Uterus (tissue), 4 donors: ENCODE measurements around the gene ASH1L. TPM values are rescaled to one million over a fixed set of nuclear protein-coding genes. Genes with fewer than 3 reads are reported as not detected.
A peak's percentile ranks its signal among the peaks of the same experiment; 100 is the strongest.

Experiments used
- DNase-seq, 2 donors: peaks; one replicate each; pipeline ENCODE4 v3.0.0-alpha.2; 2019 to 2020
- H3K27ac ChIP-seq, 2 donors: fragments of 200-600 bp; sonication (generic); 1 replicate in 1 of 2; 2 replicates in 1 of 2; pipeline ENCODE4 v1.5.1; 2016 to 2018
- H3K27me3 ChIP-seq, 2 donors: fragments of 200-600 bp; sonication (generic); one replicate each; pipeline ENCODE4 v1.5.1; 2018 to 2019; ENCODE audit warnings: control low read depth in 1 of 2
- H3K36me3 ChIP-seq, 2 donors: fragments of 200-600 bp; sonication (generic); one replicate each; pipeline ENCODE4 v1.5.1; 2019; ENCODE audit warnings: control low read depth in 1 of 2
- H3K4me1 ChIP-seq, 2 donors: fragments of 200-600 bp; sonication (generic); one replicate each; pipeline ENCODE4 v1.5.1; 2018 to 2019; ENCODE audit warnings: control low read depth in 1 of 2
- H3K4me3 ChIP-seq, 2 donors: fragments of 200-600 bp; sonication (generic); 1 replicate in 1 of 2; 2 replicates in 1 of 2; pipeline ENCODE4 v1.5.1; 2018 to 2019; ENCODE audit warnings: mild to moderate bottlenecking in 1 of 2
- H3K9me3 ChIP-seq, 2 donors: fragments of 200-600 bp; sonication (generic); one replicate each; pipeline ENCODE4 v1.5.1; 2019; ENCODE audit warnings: control low read depth in 1 of 2
- POLR2A ChIP-seq, 2 donors: fragments of 450-650 bp; IDR thresholded peaks; one replicate each; pipeline ENCODE4 v1.6.1; 2016; ENCODE audit warnings: antibody characterized with exemption in 2 of 2, mild to moderate bottlenecking in 1 of 2, moderate library complexity in 1 of 2
- intact Hi-C: fragments of 100-400 bp; cut with DNase I; formaldehyde crosslinking; loops from one replicate; pipeline ENCODE4 v1.15.1; 2023; ENCODE audit warnings: low total_unique reads
- total RNA-seq, 4 donors: library from RNA; depleted of rRNA in 3 of 4; stranded (reverse); fragments of >200 nt in 3 of 4; gene quantifications; one replicate each; pipeline versions ENCODE4 v1.1.0 to v1.2.4, GENCODE V29; 2014 to 2023
- TF ChIP-seq, protein P1 (sequence below), 4 experiments: fragments of 200-600 bp in 2 of 4; fragments of 450-650 bp in 2 of 4; sonication (generic) in 2 of 4; IDR thresholded peaks; one replicate each; pipeline ENCODE4 v1.5.1; 2016 to 2019; ENCODE audit warnings: antibody characterized with exemption in 4 of 4, mild to moderate bottlenecking in 2 of 4, moderate library complexity in 1 of 4
- donor health status: DM: yes; HTN: yes; CAD: no.

The ASH1L gene
- total RNA-seq, 4 donors from 2014 or later, result 48.9 to 159 (median 99.8) TPM

DNA sequence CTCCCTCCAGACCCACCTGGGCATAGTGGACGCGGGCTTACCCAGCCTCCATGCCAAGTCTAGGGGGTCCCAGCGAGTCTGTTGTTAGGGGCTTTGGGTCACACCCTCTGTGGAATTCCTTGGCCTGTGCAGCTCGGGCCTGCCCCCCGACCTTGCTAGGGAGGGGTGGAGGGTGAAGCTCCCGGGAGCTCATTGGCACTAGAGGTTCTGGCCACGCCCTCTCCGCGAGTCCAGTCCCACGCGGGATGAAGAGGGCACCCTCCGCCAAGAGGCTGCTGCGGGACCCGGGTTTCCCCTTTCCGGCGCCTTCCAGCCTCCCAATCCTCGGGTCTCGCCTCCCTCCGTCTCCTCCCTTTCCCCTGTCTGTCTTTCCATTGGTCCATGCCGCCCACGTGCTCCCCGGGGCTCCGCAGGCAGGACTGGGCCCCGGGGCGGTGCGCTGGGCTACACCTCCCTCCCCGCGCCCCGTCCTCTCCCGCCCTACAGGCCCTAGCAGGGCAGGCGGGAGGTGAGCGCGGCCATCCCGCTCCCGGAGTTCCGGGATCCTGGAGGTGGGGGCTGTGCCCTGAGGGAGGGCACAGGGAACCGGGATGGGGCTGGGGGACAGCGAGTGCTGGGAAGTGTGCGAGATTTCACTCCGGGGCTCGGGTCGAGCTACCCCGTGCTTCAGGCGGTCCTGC, 238.4 kb downstream of the ASH1L start:
- peak overlapping the region; percentile 97 to 99 for H3K27ac ChIP-seq
- no peaks in the 10 kb centered on the region for H3K9me3 ChIP-seq
- H3K36me3 ChIP-seq, result no peaks in the 10 kb centered on the region
- DNase-seq, result peak; percentile 94 to 96
- intact Hi-C loops, result loop anchor here (5.0 kb wide), 1 partner anchor 47 kb away; the partner anchor contains the start of gene HCN3
- no peaks in the 10 kb centered on the region for H3K27me3 ChIP-seq
- peaks cover 8 to 17% of the 10 kb centered on the region in 2 donors for H3K4me1 ChIP-seq
- H3K4me3 ChIP-seq, result peak overlapping the region; percentile 72 to 86
- TF ChIP-seq POLR2A (IDR thresholded peaks at IDR 0.05), result peak in 1 of 2 donors; percentile 80
- TF ChIP-seq, protein P1, sequence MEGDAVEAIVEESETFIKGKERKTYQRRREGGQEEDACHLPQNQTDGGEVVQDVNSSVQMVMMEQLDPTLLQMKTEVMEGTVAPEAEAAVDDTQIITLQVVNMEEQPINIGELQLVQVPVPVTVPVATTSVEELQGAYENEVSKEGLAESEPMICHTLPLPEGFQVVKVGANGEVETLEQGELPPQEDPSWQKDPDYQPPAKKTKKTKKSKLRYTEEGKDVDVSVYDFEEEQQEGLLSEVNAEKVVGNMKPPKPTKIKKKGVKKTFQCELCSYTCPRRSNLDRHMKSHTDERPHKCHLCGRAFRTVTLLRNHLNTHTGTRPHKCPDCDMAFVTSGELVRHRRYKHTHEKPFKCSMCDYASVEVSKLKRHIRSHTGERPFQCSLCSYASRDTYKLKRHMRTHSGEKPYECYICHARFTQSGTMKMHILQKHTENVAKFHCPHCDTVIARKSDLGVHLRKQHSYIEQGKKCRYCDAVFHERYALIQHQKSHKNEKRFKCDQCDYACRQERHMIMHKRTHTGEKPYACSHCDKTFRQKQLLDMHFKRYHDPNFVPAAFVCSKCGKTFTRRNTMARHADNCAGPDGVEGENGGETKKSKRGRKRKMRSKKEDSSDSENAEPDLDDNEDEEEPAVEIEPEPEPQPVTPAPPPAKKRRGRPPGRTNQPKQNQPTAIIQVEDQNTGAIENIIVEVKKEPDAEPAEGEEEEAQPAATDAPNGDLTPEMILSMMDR (IDR thresholded peaks at IDR 0.05), result peak in 2 of 4 experiments; percentile 2 to 16

DNA sequence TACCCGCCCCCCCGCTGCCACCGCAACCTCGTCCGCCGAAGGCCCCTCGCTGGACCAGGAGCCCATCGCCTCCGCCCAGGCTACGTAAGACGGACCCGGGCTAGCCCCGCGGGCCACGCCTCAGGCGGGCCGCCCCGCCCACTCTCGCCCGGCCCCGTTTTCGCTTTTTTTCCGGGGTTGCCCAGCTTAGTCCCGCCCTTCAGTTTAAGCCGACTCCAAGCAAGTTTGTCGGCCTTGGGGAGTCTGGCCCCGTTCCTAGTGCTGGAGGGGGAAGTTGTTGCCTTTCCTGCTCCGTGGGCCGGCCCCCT, 238.9 kb downstream of the ASH1L start:
- intact Hi-C loops, result loop anchor here (5.0 kb wide), 1 partner anchor 46 kb away; the partner anchor contains the start of gene HCN3
- Histone ChIP-seq H3K27me3 (no peaks in the 10 kb centered on the region), H3K36me3 (no peaks in the 10 kb centered on the region), H3K27ac (peak overlapping the region; percentile 97 to 99), H3K9me3 (no peaks in the 10 kb centered on the region), H3K4me3 (peak overlapping the region; percentile 72 to 86), H3K4me1 (peaks cover 8 to 17% of the 10 kb centered on the region in 2 donors)
- TF ChIP-seq, protein P1 (IDR thresholded peaks at IDR 0.05), result no peak
- TF ChIP-seq POLR2A (IDR thresholded peaks at IDR 0.05), result peak in 1 of 2 donors; percentile 11
- DNase-seq, result peak; percentile 91 to 93

DNA sequence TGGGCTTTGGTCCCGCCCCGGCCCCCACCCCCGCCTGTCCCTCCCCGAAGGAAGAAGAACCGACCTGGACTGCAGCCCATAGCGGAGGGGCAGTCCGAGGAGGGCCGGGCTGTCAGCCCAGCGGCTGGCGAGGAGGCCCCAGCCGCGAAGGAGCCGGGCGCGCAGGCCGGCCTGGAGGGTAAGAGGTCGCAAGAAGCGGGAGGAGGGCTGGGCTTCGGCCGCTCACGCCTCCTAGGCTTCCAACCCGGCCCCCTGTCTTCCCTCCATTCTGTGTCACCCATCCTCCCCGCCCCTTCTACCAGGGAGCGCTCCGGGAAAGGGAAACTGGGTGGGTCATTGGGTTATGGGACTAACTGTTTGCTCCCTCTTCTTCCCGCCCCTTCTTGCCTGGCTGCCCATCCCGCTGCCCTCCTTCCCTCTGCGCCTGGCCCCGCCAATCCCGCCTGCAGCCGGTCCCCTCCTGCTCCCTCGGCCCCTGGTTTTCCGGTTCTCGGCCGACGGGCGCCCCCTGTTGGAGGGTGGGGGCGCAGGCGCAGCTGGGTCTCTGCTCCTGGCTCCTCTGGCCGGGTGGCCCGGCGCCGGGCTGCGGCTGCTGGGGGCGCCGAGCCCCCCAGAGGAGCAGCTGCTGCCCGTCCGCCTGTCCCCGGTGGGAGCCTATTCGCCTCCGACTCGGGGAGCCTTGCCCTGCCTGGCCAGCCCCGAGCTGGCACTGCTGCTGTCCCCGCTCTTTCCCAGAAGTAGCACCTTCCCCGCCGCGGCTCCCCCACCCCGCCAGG, 239.5 kb downstream of the ASH1L start:
- peak; percentile 91 to 92 for DNase-seq
- no peaks in the 10 kb centered on the region for H3K27me3 ChIP-seq
- H3K4me3 ChIP-seq, result peak overlapping the region; percentile 72 to 86
- no peaks in the 10 kb centered on the region for H3K9me3 ChIP-seq
- intact Hi-C loops, result loop anchor here (5.0 kb wide), 1 partner anchor 46 kb away; the partner anchor contains the start of gene HCN3
- H3K4me1 ChIP-seq, result peaks cover 8 to 17% of the 10 kb centered on the region in 2 donors
- peak overlapping the region; percentile 97 to 99 for H3K27ac ChIP-seq
- TF ChIP-seq, protein P1 (IDR thresholded peaks at IDR 0.05), result peak; percentile 93 to 98 (median 96)
- TF ChIP-seq POLR2A (IDR thresholded peaks at IDR 0.05), result peak; percentile 39 to 40
- no peaks in the 10 kb centered on the region for H3K36me3 ChIP-seq

DNA sequence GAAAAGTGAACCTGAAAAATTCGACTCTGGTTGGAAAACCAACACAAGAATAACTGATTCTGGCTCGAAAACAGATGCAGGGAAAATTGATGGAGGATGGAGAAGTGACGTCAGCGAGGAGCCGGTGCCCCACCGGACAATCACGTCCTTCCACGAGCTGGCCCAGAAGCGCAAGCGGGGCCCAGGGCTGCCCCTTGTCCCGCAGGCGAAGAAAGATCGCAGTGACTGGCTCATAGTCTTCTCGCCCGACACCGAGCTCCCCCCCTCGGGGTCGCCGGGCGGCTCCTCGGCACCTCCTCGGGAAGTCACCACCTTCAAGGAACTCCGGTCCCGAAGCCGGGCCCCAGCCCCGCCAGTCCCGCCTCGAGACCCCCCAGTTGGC, 240.0 kb downstream of the ASH1L start:
- H3K4me1 ChIP-seq, result peaks cover 8 to 17% of the 10 kb centered on the region in 2 donors
- TF ChIP-seq, protein P1 (IDR thresholded peaks at IDR 0.05), result no peak
- no peak for TF ChIP-seq POLR2A (IDR thresholded peaks at IDR 0.05)

More for the DNA sequence above, 240.0 kb downstream of the ASH1L start:
- Histone ChIP-seq H3K4me3 (peak overlapping the region; percentile 72 to 86), H3K27ac (peak overlapping the region; percentile 97 to 99), H3K9me3 (no peaks in the 10 kb centered on the region), H3K36me3 (no peaks in the 10 kb centered on the region), H3K27me3 (no peaks in the 10 kb centered on the region)
- peak; percentile 53 to 56 for DNase-seq
- intact Hi-C loops, result loop anchor here (5.0 kb wide), 1 partner anchor 45 kb away; the partner anchor contains the start of gene HCN3
